Heart left ventricle (tissue), 16 donors: ENCODE results near the gene HEBP2. TPM values are rescaled to one million over a fixed set of nuclear protein-coding genes. Genes with fewer than 3 reads are reported as not detected.

Source experiments
- ATAC-seq, 4 donors: fragments of 200-7000 bp; cut with Tn5 transposase; one replicate each; pipeline ENCODE4 v1.9.1; 2020 to 2022; ENCODE audit warnings: moderate library complexity in 4 of 4, mild to moderate bottlenecking in 3 of 4, moderate number of reproducible peaks in 1 of 4
- DNase-seq, 5 donors: peaks; one replicate each; pipeline ENCODE4 v3.0.0-alpha.2; 2020
- H3K27ac ChIP-seq, 12 donors: fragments of 200-600 bp; sonication (generic) in 4 of 12; one replicate each; pipeline versions ENCODE4 v1.5.0 to v1.8.0; 2016 to 2022; ENCODE audit warnings: mild to moderate bottlenecking in 2 of 12
- H3K27me3 ChIP-seq, 9 donors: fragments of 200-600 bp; sonication (generic) in 2 of 9; one replicate each; pipeline versions ENCODE4 v1.5.1 to v1.8.0; 2016 to 2022; ENCODE audit warnings: mild to moderate bottlenecking in 3 of 9
- H3K36me3 ChIP-seq, 9 donors: fragments of 200-600 bp; sonication (generic) in 2 of 9; one replicate each; pipeline versions ENCODE4 v1.5.0 to v1.8.0; 2018 to 2022; ENCODE audit warnings: mild to moderate bottlenecking in 2 of 9
- H3K4me1 ChIP-seq, 12 donors: fragments of 200-600 bp; sonication (generic) in 4 of 12; one replicate each; pipeline versions ENCODE4 v1.5.0 to v1.8.0; 2016 to 2022; ENCODE audit warnings: mild to moderate bottlenecking in 3 of 12
- H3K4me3 ChIP-seq, 12 donors: fragments of 200-600 bp; sonication (generic) in 4 of 12; one replicate each; pipeline versions ENCODE4 v1.5.0 to v1.8.0; 2017 to 2022; ENCODE audit warnings: mild to moderate bottlenecking in 9 of 12, moderate library complexity in 4 of 12
- H3K9me3 ChIP-seq, 12 donors: fragments of 200-600 bp; sonication (generic) in 4 of 12; one replicate each; pipeline versions ENCODE4 v1.5.0 to v1.8.0; 2016 to 2022; ENCODE audit warnings: mild to moderate bottlenecking in 1 of 12
- CTCF ChIP-seq, 12 donors: fragments of 200-600 bp; sonication (generic) in 4 of 12; IDR thresholded peaks; one replicate each; pipeline versions ENCODE4 v1.5.0 to v1.8.0; 2018 to 2022; ENCODE audit warnings: antibody characterized with exemption in 12 of 12, mild to moderate bottlenecking in 5 of 12
- POLR2A ChIP-seq, 2 donors: fragments of 450-650 bp; IDR thresholded peaks; one replicate each; pipeline ENCODE4 v1.6.1; 2017; ENCODE audit warnings: antibody characterized with exemption in 2 of 2, mild to moderate bottlenecking in 2 of 2, moderate library complexity in 2 of 2
- WGBS, 4 donors: extraction: QIAGEN DNeasy Blood & Tissue Kit in 2 of 4; methylation state at CpG; one replicate each; pipeline versions ENCODE4 v1.1.5 to v1.1.7; 2013 to 2018; 5-methylcytosine and 5-hydroxymethylcytosine counted together
- intact Hi-C, 10 donors: fragments of 100-400 bp; cut with DNase I; formaldehyde crosslinking; loops; one replicate each; pipeline versions ENCODE4 v1.11.1 to v1.14.2; 2022
- polyA plus RNA-seq, 2 donors: library from polyadenylated mRNA; stranded (reverse); fragments of 200-250 nt; gene quantifications; one replicate each; pipeline ENCODE4 v1.2.3, GENCODE V29; 2013
- total RNA-seq, 9 donors: library from RNA; depleted of rRNA in 2 of 9; stranded (reverse); fragments of >200 nt in 2 of 9; fragmentation: NEBNext Ultra II Directional in 3 of 9; extraction: Animal tissue kit (Norgen Biotek cat#: 25700) in 3 of 9; gene quantifications; one replicate each; pipeline versions ENCODE4 v1.1.0 to v1.2.4, GENCODE V29; 2016 to 2023
- donor health status: ischemic (EF 13 %, LVEDD 7.1; RV severe dilation, severe dysfunction).
- donor health status: healthy with polysubstance abuse.
- donor health status: DM: no; HTN: yes; CAD: no.
- donor health status: DM: no; HTN: no; CAD: no.
- donor health status: ischemic (EF 25% LVEDD 6.9; RV normal size, moderate dysfunction).
- donor health status: ischemic (EF 25% LVEDD 5.7; RV mildly dilated, moderate dysfunction).
- donor health status: healthy.
- donor health status: DM: yes; HTN: yes; CAD: no.
- donor health status: ischemic (EF 35%, LVEDD 5.7; RV mildly dilated, moderate dysfunction).
- donor health status: nonischemic (EF 11% LVEDD 7.7; RV severe dilation, severe dysfunction).
- donor health status: DM: yes; HTN: yes; CAD: no.
- donor health status: PGD.
- donor health status: ischemic (EF 29% LVEDD 5.4; RV normal size, mild dysfunction).
- donor health status: nonischemic (EF 23%, LVEDD 6.1; RV moderate dilation, normal function).

The HEBP2 gene
- total and polyA plus RNA-seq, 11 donors, result 20.3 to 110 (median 90.2) TPM

- TF ChIP-seq POLR2A (IDR thresholded peaks at IDR 0.05) (no peak), CTCF (IDR thresholded peaks at IDR 0.05) (no peak)
- WGBS, 4 donors, result 66 to 80% (median 77%) methylated on average over 4 of the region's 4 CpGs
- DNase-seq, result no peak
- Histone ChIP-seq H3K9me3 (peaks cover 0 to 6% (median 0%) of the 10 kb centered on the region in 12 donors), H3K27ac (no peak overlapping the region), H3K4me3 (no peak overlapping the region), H3K4me1 (peaks cover 0 to 9% (median 0%) of the 10 kb centered on the region in 12 donors), H3K36me3 (peaks cover 0 to 65% (median 47%) of the 10 kb centered on the region in 9 donors), H3K27me3 (no peaks in the 10 kb centered on the region)
- intact Hi-C loops, result no loop called here
- ATAC-seq, result peak in 3 of 4 donors; percentile 5 to 17 (median 8)
These were observed 12.2 kb downstream of the HEBP2 start for GRCh38 chr6:138416206-138416605.

- intact Hi-C loops, result no loop called here
- H3K27me3 ChIP-seq, result no peaks in the 10 kb centered on the region
- 79 to 87% (median 85%) methylated on average over 3 of the region's 3 CpGs for whole genome bisulfite sequencing, 4 donors
- peaks cover 0 to 61% (median 35%) of the 10 kb centered on the region in 9 donors for H3K36me3 ChIP-seq
- no peak overlapping the region for H3K4me3 ChIP-seq
- peaks cover 0 to 6% (median 0%) of the 10 kb centered on the region in 12 donors for H3K9me3 ChIP-seq
- TF ChIP-seq POLR2A (IDR thresholded peaks at IDR 0.05) (no peak), CTCF (IDR thresholded peaks at IDR 0.05) (no peak)
- H3K27ac ChIP-seq, result no peak overlapping the region
- ATAC-seq (no peak), DNase-seq (no peak)
- H3K4me1 ChIP-seq, result peaks cover 0 to 13% (median under 1%) of the 10 kb centered on the region in 12 donors
These were observed 13.6 kb downstream of the HEBP2 start for GRCh38 chr6:138417493-138418117.

- DNase-seq (no peak), ATAC-seq (no peak)
- WGBS, 4 donors, result 92 to 98% (median 95%) methylated on average over 3 of the region's 3 CpGs
- TF ChIP-seq CTCF (IDR thresholded peaks at IDR 0.05), result no peak
- TF ChIP-seq POLR2A (IDR thresholded peaks at IDR 0.05), result no peak
- intact Hi-C loops, result no loop called here
- Histone ChIP-seq H3K27ac (no peak overlapping the region), H3K4me3 (no peak overlapping the region), H3K4me1 (peaks cover 0 to 19% (median 4%) of the 10 kb centered on the region in 12 donors), H3K27me3 (no peaks in the 10 kb centered on the region), H3K9me3 (peaks cover 0 to 6% (median 0%) of the 10 kb centered on the region in 12 donors), H3K36me3 (peaks cover 0 to 59% (median 29%) of the 10 kb centered on the region in 9 donors)
These were observed 14.2 kb downstream of the HEBP2 start for GRCh38 chr6:138418118-138418742.

- no peak overlapping the region for H3K4me3 ChIP-seq
- peaks cover 0 to 61% (median 27%) of the 10 kb centered on the region in 9 donors for H3K36me3 ChIP-seq
- 97 to 100% (median 99%) methylated on average over 3 of the region's 3 CpGs for WGBS, 4 donors
- intact Hi-C loops, result loop anchor here in 5 of 10 donors (5.0 to 10.0 kb wide), 5 partner anchors 85 to 353 kb away; partner anchors contain the start of gene CCDC28A (in 1 of the 5)
- DNase-seq, result no peak
- H3K27me3 ChIP-seq, result no peaks in the 10 kb centered on the region
- H3K27ac ChIP-seq, result no peak overlapping the region
- H3K9me3 ChIP-seq, result peaks cover 0 to 6% (median 0%) of the 10 kb centered on the region in 12 donors
- TF ChIP-seq POLR2A (IDR thresholded peaks at IDR 0.05) (no peak), CTCF (IDR thresholded peaks at IDR 0.05) (no peak)
- ATAC-seq, result no peak
- H3K4me1 ChIP-seq, result peaks cover 0 to 20% (median 4%) of the 10 kb centered on the region in 12 donors
These were observed 15.7 kb downstream of the HEBP2 start for GRCh38 chr6:138419766-138420165.
